HS-5 (cell line): ENCODE results near the gene IGSF8.

ENCODE experiments used
- DNase-seq: peaks from one replicate; pipeline ENCODE4 v3.0.0-alpha.2; 2012; ENCODE audit warnings: low read depth

IGSF8 gene, protein sequence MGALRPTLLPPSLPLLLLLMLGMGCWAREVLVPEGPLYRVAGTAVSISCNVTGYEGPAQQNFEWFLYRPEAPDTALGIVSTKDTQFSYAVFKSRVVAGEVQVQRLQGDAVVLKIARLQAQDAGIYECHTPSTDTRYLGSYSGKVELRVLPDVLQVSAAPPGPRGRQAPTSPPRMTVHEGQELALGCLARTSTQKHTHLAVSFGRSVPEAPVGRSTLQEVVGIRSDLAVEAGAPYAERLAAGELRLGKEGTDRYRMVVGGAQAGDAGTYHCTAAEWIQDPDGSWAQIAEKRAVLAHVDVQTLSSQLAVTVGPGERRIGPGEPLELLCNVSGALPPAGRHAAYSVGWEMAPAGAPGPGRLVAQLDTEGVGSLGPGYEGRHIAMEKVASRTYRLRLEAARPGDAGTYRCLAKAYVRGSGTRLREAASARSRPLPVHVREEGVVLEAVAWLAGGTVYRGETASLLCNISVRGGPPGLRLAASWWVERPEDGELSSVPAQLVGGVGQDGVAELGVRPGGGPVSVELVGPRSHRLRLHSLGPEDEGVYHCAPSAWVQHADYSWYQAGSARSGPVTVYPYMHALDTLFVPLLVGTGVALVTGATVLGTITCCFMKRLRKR

DNA sequence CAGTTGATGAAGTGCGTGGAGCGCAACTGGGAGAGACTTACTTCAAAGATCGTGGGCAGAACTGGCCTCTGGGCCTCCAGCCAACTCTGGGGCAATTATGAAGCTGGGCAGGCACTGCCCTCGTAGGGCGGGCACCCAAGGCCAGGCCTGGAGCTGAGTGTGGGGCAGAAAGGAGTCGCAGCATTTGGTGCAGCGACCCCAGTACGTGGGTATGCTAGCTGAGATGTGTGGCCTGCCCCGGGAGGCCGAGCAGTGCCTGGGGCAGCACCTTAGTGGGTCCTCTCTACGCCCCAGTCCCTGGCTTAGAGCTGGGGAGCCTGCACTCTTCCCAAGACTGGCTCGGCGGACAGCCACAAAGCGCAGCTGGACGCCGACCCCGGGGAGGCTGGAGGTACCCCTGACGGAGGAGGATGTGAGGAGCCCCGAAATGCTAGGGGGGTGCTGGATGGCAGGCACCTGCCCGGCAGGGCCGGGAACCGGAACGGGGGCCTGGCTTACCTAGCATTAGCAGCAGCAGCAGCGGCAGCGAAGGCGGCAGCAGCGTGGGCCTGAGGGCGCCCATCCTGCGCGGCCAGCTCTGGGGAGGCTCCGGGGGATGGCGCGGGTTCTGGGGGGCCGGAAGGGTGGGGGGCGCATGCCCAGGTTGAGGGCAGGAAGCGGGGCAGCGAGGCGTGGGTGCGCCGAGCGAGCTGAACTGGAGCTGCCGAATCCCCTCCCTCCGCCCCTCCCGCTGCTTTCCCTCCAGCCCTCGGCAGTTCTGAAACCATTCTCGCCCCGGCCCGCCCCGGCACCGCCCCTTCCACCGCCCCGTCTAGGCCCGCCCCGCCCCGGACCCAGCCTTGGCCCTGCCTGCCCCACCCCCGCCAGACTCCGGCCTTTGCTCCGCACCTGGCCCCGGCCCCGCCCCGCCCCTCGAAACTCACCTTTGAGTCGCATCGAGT is at the start of gene IGSF8:
Gene IGSF8, minus strand, starts transcription at position 709 of the 941 bp plus-strand sequence. Its CDS starts 147 bp downstream, at position 562.
- DNase-seq = no peak

DNA sequence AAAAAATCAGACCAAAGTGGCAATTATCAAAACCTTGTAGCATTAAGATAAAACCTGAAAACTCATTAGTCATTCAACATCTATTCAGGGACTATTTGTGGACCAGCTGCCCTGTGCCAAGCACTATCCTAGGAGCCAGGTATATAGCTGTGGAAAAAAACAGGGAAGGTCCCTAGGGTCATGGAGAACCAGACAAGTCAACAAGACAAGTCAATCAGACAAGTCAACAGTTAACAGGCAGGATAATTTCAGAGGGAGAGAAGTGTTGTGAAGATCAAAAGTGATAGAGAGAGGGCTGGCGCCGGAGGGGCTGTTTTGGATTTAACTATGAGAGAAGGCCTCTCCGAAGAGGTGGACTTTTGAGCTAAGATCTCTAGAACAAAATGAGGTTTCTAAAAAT is 49.7 kb upstream of the IGSF8 start:
- DNase-seq = no peak

DNA sequence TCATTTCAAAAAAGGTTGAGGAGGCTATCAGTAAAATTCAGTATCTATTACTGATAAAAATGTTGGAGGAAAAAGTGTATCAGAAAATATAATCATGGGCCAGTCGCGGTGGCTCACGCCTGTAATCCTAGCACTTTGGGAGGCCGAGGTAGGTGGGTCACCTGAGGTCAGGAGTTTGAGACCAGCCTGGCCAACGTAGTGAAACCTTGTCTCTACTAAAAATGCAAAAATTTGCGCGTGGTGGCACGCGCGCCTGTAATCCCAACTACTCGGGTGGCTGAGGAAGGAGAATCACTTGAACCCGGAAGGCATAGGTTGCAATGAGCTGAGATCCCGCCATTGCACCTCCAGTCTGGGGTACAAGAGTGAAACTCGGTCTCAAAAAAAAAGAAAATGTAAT is 47.7 kb upstream of the IGSF8 start:
- no peak for DNase-seq

GRCh38 chr1:160144921-160145320 is 46.5 kb upstream of the IGSF8 start:
- no peak for DNase-seq

- no peak for DNase-seq
These were observed 45.3 kb upstream of the IGSF8 start for GRCh38 chr1:160143695-160144094.

DNA sequence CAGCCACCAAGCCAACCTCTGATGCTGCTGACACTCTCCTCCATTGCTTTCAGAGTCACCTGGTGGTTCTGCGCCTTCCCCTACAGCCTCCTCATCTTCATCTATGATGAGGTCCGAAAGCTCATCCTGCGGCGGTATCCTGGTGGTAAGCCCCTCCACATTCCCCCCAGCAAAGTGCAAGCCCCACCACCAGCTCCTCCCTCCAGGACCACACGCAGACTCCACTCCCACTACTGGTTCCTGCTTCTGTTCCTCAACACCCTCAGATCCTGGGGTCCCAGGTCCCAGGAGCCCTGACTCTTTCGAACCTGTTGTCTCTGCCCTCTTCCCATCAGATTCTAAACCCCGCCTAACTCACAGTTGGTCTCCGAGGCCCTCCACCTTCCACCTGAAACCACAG is 41.4 kb upstream of the IGSF8 start:
- no peak for DNase-seq

GRCh38 chr1:160137216-160137862 is 38.9 kb upstream of the IGSF8 start:
- no peak for DNase-seq

- DNase-seq = no peak
These were observed 38.4 kb upstream of the IGSF8 start for GRCh38 chr1:160136926-160137200.

- DNase-seq = no peak
These were observed 37.9 kb upstream of the IGSF8 start for GRCh38 chr1:160136121-160136925.

DNA sequence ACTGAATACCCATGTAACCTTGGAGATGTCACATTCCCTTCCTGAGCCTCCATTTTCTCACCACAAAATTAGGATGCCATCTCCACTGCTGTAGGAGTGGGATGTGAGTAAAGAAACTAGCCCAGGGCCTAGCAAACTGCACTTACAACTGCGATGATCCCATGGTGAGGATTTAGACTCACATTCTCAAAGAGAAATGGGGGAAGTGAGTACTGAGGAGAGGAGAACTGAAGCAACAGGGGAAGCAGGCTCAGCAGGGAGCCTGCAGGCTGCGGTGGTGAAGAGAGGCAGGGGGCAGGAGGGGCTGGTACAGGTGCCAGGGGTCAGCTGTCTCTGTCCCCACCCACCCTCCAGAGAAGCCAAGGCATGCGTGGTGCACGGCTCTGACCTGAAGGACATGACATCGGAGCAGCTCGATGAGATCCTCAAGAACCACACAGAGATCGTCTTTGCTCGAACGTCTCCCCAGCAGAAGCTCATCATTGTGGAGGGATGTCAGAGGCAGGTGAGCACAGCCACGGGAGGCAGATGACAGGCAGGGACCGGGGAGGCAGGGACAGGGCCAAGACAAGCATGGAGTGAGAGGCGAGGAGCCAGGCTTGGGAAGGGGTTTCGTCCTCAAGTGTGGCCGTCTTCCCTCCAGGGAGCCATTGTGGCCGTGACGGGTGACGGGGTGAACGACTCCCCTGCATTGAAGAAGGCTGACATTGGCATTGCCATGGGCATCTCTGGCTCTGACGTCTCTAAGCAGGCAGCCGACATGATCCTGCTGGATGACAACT is 36.6 kb upstream of the IGSF8 start:
- DNase-seq = no peak

GRCh38 chr1:160133990-160134770 is 35.8 kb upstream of the IGSF8 start:
- no peak for DNase-seq

- no peak for DNase-seq
These were observed 33.6 kb upstream of the IGSF8 start for GRCh38 chr1:160131803-160132565.

GRCh38 chr1:160130939-160131338 is 32.5 kb upstream of the IGSF8 start:
- no peak for DNase-seq

- DNase-seq = no peak
These were observed 32.1 kb upstream of the IGSF8 start for GRCh38 chr1:160130486-160130885.

DNA sequence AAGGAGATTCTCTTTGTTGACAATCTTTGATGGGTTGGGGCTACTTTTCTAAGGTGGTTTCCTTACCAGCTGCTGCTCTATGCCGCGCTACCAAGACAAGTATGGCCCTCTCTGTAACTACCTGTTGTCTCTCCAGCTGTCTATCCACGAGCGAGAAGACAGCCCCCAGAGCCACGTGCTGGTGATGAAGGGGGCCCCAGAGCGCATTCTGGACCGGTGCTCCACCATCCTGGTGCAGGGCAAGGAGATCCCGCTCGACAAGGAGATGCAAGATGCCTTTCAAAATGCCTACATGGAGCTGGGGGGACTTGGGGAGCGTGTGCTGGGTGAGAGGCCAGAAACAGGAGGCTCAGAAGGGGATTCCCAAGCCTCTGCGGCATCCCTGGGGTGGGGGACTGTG is 31.5 kb upstream of the IGSF8 start:
- DNase-seq = no peak

DNA sequence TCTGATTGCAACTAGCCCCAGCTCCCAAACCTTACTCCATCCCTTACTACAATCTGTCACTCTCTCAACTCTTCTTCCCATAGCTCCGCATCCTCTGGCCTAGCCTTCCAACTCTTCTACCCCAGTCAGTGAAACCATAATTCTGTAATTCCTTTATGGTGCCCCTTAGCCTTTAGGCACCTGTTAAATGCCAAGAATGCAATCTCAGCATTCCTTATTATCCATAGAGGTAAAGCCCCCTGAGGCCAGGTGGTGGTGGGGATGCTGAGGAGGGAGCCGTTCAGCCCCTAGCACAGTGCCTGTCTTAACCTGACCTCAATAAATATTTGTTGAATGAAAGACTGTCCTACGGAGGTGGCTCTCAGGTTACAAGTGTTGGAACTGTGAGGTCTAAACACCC is 31.1 kb upstream of the IGSF8 start:
- DNase-seq = no peak

GRCh38 chr1:160129046-160129445 is 30.6 kb upstream of the IGSF8 start:
- no peak for DNase-seq

DNA sequence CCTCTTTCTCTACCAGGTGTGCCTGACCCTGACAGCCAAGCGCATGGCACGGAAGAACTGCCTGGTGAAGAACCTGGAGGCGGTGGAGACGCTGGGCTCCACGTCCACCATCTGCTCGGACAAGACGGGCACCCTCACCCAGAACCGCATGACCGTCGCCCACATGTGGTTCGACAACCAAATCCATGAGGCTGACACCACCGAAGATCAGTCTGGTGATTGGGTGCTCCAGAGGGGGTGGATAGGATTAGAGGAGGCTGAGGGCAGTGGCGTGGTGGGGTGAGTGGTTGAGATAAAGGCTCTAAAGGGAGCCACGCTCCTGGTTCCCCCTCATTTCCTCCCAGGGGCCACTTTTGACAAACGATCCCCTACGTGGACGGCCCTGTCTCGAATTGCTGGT is 30.2 kb upstream of the IGSF8 start:
- no peak for DNase-seq

DNA sequence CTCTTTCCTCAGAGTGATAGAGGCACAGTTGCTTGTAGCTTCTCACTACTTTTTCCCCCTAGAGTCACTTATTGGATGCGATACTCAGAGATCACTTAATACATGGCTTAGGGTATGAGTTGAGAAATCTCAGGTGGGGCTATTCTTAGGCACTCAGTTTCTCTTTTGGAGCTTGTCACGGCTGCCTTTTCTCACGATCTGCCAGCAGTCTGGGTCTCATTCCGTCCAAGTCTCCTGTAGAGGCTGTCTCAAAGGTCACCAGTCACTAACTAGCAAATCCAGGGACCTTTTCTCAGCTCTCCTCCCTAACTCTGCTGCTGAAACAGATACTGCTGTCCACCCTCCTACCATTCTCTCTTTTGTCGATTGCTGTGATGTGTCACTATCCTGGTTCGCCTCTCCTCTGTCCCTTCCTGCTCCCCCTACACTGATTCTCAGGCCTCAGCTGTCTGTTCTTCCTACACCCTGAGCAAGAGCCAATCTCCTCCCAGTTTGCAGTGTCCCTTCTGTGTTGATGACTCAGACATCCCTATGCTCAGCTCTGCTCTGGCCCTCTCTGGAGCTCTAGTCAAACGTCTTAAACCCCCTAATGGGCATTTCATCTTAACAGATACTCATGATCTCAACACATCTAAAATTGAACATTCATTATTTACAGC is 29.6 kb upstream of the IGSF8 start:
- DNase-seq = no peak
